SK-N-SH (cell line): Measurements from ENCODE around the gene MAP7D2. TPM values are rescaled to one million over a fixed set of nuclear protein-coding genes. Genes with fewer than 3 reads are reported as not detected.

Source experiments
- CTCF ChIA-PET: fragments of 300-600, 350-600 bp; formaldehyde crosslinking; extraction: SDS; loops from one replicate; lab custom pipeline; 2021; lab: Yijun Ruan, JAX
- POLR2A ChIA-PET: fragments of 350-600 bp; sonication (Branson Sonifier 250); formaldehyde crosslinking; extraction: SDS; loops from one replicate; lab custom pipeline; 2020; ENCODE audit warnings: antibody characterized with exemption, inconsistent platforms; lab: Yijun Ruan, JAX
- DNase-seq: peaks from one replicate; pipeline ENCODE4 v3.0.0; 2012
- H2AFZ ChIP-seq: fragments of 200-600 bp; sonication (generic); 2 replicates; pipeline ENCODE4 v1.8.1; 2016; ENCODE audit warnings: antibody characterized with exemption, mild to moderate bottlenecking, low read depth
- H3F3A ChIP-seq: fragments of 200-600 bp; sonication (generic); replicated peaks from 2 replicates; pipeline ENCODE3; 2016; ENCODE audit warnings: antibody characterized with exemption, mild to moderate bottlenecking; ENCODE audit not compliant: insufficient read depth
- H3K27ac ChIP-seq, 2 experiments: fragments of 200-500 bp in 1 of 2; fragments of 200-600 bp in 1 of 2; sonication (Bioruptor generic) in 1 of 2; sonication (generic), shearing (Covaris generic) in 1 of 2; 2 replicates each; pipeline versions ENCODE4 v1.5.1 to v1.6.1; 2014 to 2016; ENCODE audit warnings: low read depth in 2 of 2, inconsistent platforms in 1 of 2, low read length in 1 of 2, mild to moderate bottlenecking in 1 of 2, mixed read lengths in 1 of 2
- H3K27me3 ChIP-seq: fragments of 200-600 bp; sonication (generic), shearing (Covaris generic); 2 replicates; pipeline ENCODE4 v1.6.1; 2016; ENCODE audit warnings: mixed run types; ENCODE audit not compliant: insufficient read depth
- H3K36me3 ChIP-seq, 2 experiments: fragments of 200-500 bp in 1 of 2; fragments of 200-600 bp in 1 of 2; sonication (Bioruptor generic) in 1 of 2; sonication (generic) in 1 of 2; replicated peaks in 1 of 2; 2 replicates each; pipeline versions ENCODE3 to v1.5.1; 2014 to 2016; ENCODE audit warnings: low read length in 1 of 2, mild to moderate bottlenecking in 1 of 2; ENCODE audit not compliant: insufficient read depth in 2 of 2, control insufficient read depth in 1 of 2
- H3K4me1 ChIP-seq, 2 experiments: fragments of 200-500 bp in 1 of 2; fragments of 200-600 bp in 1 of 2; sonication (Bioruptor generic) in 1 of 2; sonication (generic), shearing (Covaris generic) in 1 of 2; 2 replicates each; pipeline versions ENCODE4 v1.5.1 to v1.6.1; 2014 to 2016; ENCODE audit warnings: low read depth in 1 of 2, low read length in 1 of 2, mixed run types in 1 of 2; ENCODE audit not compliant: insufficient read depth in 2 of 2, control insufficient read depth in 1 of 2
- H3K4me2 ChIP-seq: fragments of 200-600 bp; sonication (generic), shearing (Covaris generic); 2 replicates; pipeline ENCODE4 v1.6.1; 2017; ENCODE audit warnings: mixed run types
- H3K4me3 ChIP-seq, 2 experiments: fragments of 200-500 bp in 1 of 2; fragments of 200-600 bp in 1 of 2; sonication (Bioruptor generic) in 1 of 2; sonication (generic), shearing (Covaris generic) in 1 of 2; 2 replicates each; pipeline versions ENCODE4 v1.5.1 to v1.8.1; 2014 to 2016; ENCODE audit warnings: low read depth in 2 of 2, inconsistent platforms in 1 of 2, low read length in 1 of 2, mild to moderate bottlenecking in 1 of 2, mixed read lengths in 1 of 2, moderate library complexity in 1 of 2
- H3K79me2 ChIP-seq: fragments of 200-600 bp; sonication (generic); 2 replicates; pipeline ENCODE4 v1.8.1; 2017; ENCODE audit warnings: mild to moderate bottlenecking; ENCODE audit not compliant: insufficient read depth
- H3K9ac ChIP-seq: fragments of 200-600 bp; sonication (generic); 2 replicates; pipeline ENCODE4 v1.6.1; 2017; ENCODE audit warnings: mixed run types
- H3K9me2 ChIP-seq: fragments of 200-600 bp; sonication (generic); 2 replicates; pipeline ENCODE4 v1.6.1; 2017; ENCODE audit warnings: mixed run types
- H3K9me3 ChIP-seq: fragments of 200-600 bp; sonication (generic); 2 replicates; pipeline ENCODE4 v1.6.1; 2017; ENCODE audit warnings: mixed run types, mild to moderate bottlenecking, moderate library complexity
- H4K20me1 ChIP-seq: fragments of 200-600 bp; sonication (generic); 2 replicates; pipeline ENCODE4 v1.6.1; 2017; ENCODE audit warnings: mild to moderate bottlenecking, mixed run types; ENCODE audit not compliant: insufficient read depth
- CHD2 ChIP-seq: fragments of 150-350 bp; IDR thresholded peaks from 2 replicates; pipeline ENCODE4 v1.6.1; 2018; ENCODE audit warnings: low read length; ENCODE audit not compliant: partially characterized antibody
- CTCF ChIP-seq: fragments of 200-600 bp; sonication (generic); IDR thresholded peaks from 2 replicates; pipeline ENCODE4 v1.6.1; 2017; ENCODE audit warnings: antibody characterized with exemption, mild to moderate bottlenecking, moderate library complexity
- ELF1 ChIP-seq: IDR thresholded peaks from 2 replicates; pipeline ENCODE4 v1.4.0; 2012
- EP300 ChIP-seq, 2 experiments: IDR thresholded peaks; 2 replicates each; pipeline versions ENCODE4 v1.4.0 to v1.6.1; 2012; ENCODE audit warnings: borderline replicate concordance in 1 of 2, low read depth in 1 of 2, low read length in 1 of 2
- FOSL2 ChIP-seq: IDR thresholded peaks from 2 replicates; pipeline ENCODE4 v1.4.0; 2012; ENCODE audit warnings: low read depth, mild to moderate bottlenecking, moderate library complexity, borderline replicate concordance
- GABPA ChIP-seq: IDR thresholded peaks from 2 replicates; pipeline ENCODE4 v1.4.0; 2012; ENCODE audit warnings: low read depth, mild to moderate bottlenecking
- GATA2 ChIP-seq: sonication (generic); formaldehyde crosslinking; IDR thresholded peaks from 2 replicates; pipeline ENCODE4 v1.5.0; 2020; ENCODE audit warnings: mild to moderate bottlenecking, missing genetic modification reagents
- JUND ChIP-seq: IDR thresholded peaks from 2 replicates; pipeline ENCODE4 v1.4.0; 2012
- NFIC ChIP-seq: IDR thresholded peaks from 2 replicates; pipeline ENCODE4 v1.4.0; 2012; ENCODE audit warnings: borderline replicate concordance
- RAD21 ChIP-seq: IDR thresholded peaks from 2 replicates; pipeline ENCODE4 v1.6.1; 2012; ENCODE audit warnings: mild to moderate bottlenecking, low read length
- REST ChIP-seq: IDR thresholded peaks from 2 replicates; pipeline ENCODE4 v1.6.1; 2012; ENCODE audit warnings: mild to moderate bottlenecking, low read depth, low read length, moderate library complexity
- RFX5 ChIP-seq: IDR thresholded peaks from 2 replicates; pipeline ENCODE4 v1.6.1; 2012; ENCODE audit warnings: mild to moderate bottlenecking, improper control_type of control experiment, low read length
- RXRA ChIP-seq: IDR thresholded peaks from 2 replicates; pipeline ENCODE4 v1.4.0; 2012; ENCODE audit warnings: low read depth, mild to moderate bottlenecking, borderline replicate concordance
- SIN3A ChIP-seq: IDR thresholded peaks from 2 replicates; pipeline ENCODE4 v1.6.1; 2012; ENCODE audit warnings: low read depth, mild to moderate bottlenecking, low read length, moderate library complexity, borderline replicate concordance
- TCF12 ChIP-seq: IDR thresholded peaks from 2 replicates; pipeline ENCODE4 v1.4.0; 2012
- USF1 ChIP-seq: IDR thresholded peaks from 2 replicates; pipeline ENCODE4 v1.4.0; 2012; ENCODE audit warnings: low read depth, borderline replicate concordance
- YY1 ChIP-seq: IDR thresholded peaks from 2 replicates; pipeline ENCODE4 v1.4.0; 2012; ENCODE audit warnings: low read depth, mild to moderate bottlenecking
- ZBTB33 ChIP-seq: IDR thresholded peaks from 2 replicates; pipeline ENCODE4 v1.4.0; 2012; ENCODE audit warnings: low read depth, borderline replicate concordance
- WGBS: methylation state at CpG from one replicate; pipeline ENCODE4 v1.1.6; 2017; ENCODE audit warnings: low lambda C conversion rate; 5-methylcytosine and 5-hydroxymethylcytosine counted together
- polyA plus RNA-seq, 3 experiments: library from polyadenylated mRNA; depleted of rRNA; stranded (reverse); fragments of >200 nt; gene quantifications; 2 replicates each; pipeline ENCODE4 v1.2.3, GENCODE V29; 2012

The MAP7D2 gene
- polyA plus RNA-seq, 1 of the 3 experiments (the other 2 are of a cell fraction): 2.7 TPM

GRCh38 chrX:19981947-19982346 is 134.8 kb downstream of the MAP7D2 start:
- peaks cover 0 to 3% of the 10 kb centered on the region in 2 experiments for H3K36me3 ChIP-seq
- WGBS: 53% methylated on average over 2 of the region's 2 CpGs
- no peaks in the 10 kb centered on the region for H3K27me3 ChIP-seq
- no peaks in the 10 kb centered on the region for H3K9me3 ChIP-seq
- peaks cover 43% of the 10 kb centered on the region for H3K79me2 ChIP-seq
- CTCF ChIA-PET: interaction anchor here (0.8 kb wide), 1 partner anchor 161 kb away, joined by 3 read pairs; no protein-coding TSS in a partner anchor
- POLR2A ChIA-PET: no interaction called here
- no peaks in the 10 kb centered on the region for H3K9me2 ChIP-seq
- no peak for TF ChIP-seq NFIC
- no peak for TF ChIP-seq CTCF
- no peak for TF ChIP-seq CHD2
- TF ChIP-seq, all 33 proteins: peak for 0
- DNase-seq: no peak
- Histone ChIP-seq H3K4me2 (no peak overlapping the region), H3K27ac (no peak overlapping the region), H3K9ac (no peak overlapping the region), H2AFZ (no peak overlapping the region), H3F3A (peaks cover 3% of the 10 kb centered on the region), H4K20me1 (0 out of 2 replicates have a peak, but pooled peaks cover 3% of the 10 kb centered on the region), H3K4me1 (no peaks in the 10 kb centered on the region), H3K4me3 (no peak overlapping the region)

GRCh38 chrX:19975845-19976244 is 140.9 kb downstream of the MAP7D2 start:
- no peak overlapping the region for H3K27ac ChIP-seq
- no peaks in the 10 kb centered on the region for H3K9me2 ChIP-seq
- H3K79me2 ChIP-seq: peaks cover 18% of the 10 kb centered on the region
- ChIA-PET POLR2A (no interaction called here), CTCF (no interaction called here)
- H3K4me1 ChIP-seq: no peaks in the 10 kb centered on the region
- no peak overlapping the region for H3K4me3 ChIP-seq
- H4K20me1 ChIP-seq: peaks cover 10% of the 10 kb centered on the region; the same call in 1 of the 2 replicates
- H3K27me3 ChIP-seq: peaks cover 3% of the 10 kb centered on the region; the same call in 1 of the 2 replicates
- H3K9me3 ChIP-seq: no peaks in the 10 kb centered on the region
- peaks cover 3% of the 10 kb centered on the region for H3F3A ChIP-seq
- no peak for DNase-seq
- H2AFZ ChIP-seq: no peak overlapping the region
- TF ChIP-seq GATA2 (no peak), RAD21 (no peak), FOSL2 (no peak), YY1 (no peak), TCF12 (no peak), CHD2 (no peak), REST (no peak), USF1 (no peak), ELF1 (no peak), JUND (no peak), ZBTB33 (no peak), RXRA (no peak), GABPA (no peak), EP300 (IDR thresholded peaks at IDR 0.05; ENCODE audit: borderline replicate concordance in 1 of 2, low read depth in 1 of 2, low read length in 1 of 2) (no peak), SIN3A (no peak), RFX5 (no peak)
- H3K9ac ChIP-seq: no peak overlapping the region
- H3K4me2 ChIP-seq: no peak overlapping the region
- H3K36me3 ChIP-seq: peaks cover 0 to 3% of the 10 kb centered on the region in 2 experiments
